Kidney epithelial cell (primary cell): ENCODE results near the gene PPP3R2. TPM values are rescaled to one million over a fixed set of nuclear protein-coding genes. Genes with fewer than 3 reads are reported as not detected.

ENCODE experiments used
- DNase-seq: peaks from one replicate; pipeline ENCODE4 v3.0.0-alpha.2; 2010; ENCODE audit warnings: low read depth
- H3K27me3 ChIP-seq: 2 replicates; pipeline ENCODE4 v1.6.0; 2011; ENCODE audit warnings: low read length; ENCODE audit not compliant: control insufficient read depth, insufficient read depth
- H3K36me3 ChIP-seq: 2 replicates; pipeline ENCODE4 v1.5.1; 2011; ENCODE audit warnings: low read length; ENCODE audit not compliant: control insufficient read depth, insufficient read depth
- H3K4me3 ChIP-seq: 2 replicates; pipeline ENCODE4 v1.5.1; 2011; ENCODE audit warnings: low read depth, mild to moderate bottlenecking, control low read depth, low read length
- total RNA-seq: library from RNA; depleted of rRNA; stranded (reverse); fragments of >200 nt; gene quantifications from 2 replicates; pipeline ENCODE4 v1.2.3, GENCODE V29; 2015
- TF ChIP-seq, protein P1 (sequence below): IDR thresholded peaks from 2 replicates; pipeline ENCODE4 v1.5.1; 2011; ENCODE audit warnings: mild to moderate bottlenecking, moderate library complexity, low read length, control low read depth, inconsistent platforms; ENCODE audit not compliant: insufficient read depth, poor library complexity, severe bottlenecking

PPP3R2 gene
- total RNA-seq, 1 donor from 2014 or later, result not detected

DNA sequence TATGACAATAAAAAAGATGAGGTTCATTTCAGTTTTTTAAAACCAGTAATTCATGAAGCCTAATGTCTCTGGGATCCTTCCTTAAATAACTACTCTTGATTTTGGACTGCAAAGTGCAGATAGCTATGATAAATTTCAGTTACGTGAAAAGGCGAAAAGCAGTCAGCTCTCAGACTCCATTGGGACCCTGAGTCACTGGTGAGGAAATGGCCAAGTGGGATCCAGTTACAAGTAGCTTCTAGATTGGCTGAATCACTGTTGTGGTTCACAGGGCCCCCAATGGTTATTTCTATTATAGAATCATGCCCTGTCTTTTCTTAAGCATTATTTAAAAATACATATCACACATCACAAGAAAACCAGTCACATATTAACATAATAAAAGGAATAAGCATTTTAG lies 31.1 kb upstream of the PPP3R2 start:
- H3K36me3 ChIP-seq, result no peaks in the 10 kb centered on the region
- TF ChIP-seq, protein P1, sequence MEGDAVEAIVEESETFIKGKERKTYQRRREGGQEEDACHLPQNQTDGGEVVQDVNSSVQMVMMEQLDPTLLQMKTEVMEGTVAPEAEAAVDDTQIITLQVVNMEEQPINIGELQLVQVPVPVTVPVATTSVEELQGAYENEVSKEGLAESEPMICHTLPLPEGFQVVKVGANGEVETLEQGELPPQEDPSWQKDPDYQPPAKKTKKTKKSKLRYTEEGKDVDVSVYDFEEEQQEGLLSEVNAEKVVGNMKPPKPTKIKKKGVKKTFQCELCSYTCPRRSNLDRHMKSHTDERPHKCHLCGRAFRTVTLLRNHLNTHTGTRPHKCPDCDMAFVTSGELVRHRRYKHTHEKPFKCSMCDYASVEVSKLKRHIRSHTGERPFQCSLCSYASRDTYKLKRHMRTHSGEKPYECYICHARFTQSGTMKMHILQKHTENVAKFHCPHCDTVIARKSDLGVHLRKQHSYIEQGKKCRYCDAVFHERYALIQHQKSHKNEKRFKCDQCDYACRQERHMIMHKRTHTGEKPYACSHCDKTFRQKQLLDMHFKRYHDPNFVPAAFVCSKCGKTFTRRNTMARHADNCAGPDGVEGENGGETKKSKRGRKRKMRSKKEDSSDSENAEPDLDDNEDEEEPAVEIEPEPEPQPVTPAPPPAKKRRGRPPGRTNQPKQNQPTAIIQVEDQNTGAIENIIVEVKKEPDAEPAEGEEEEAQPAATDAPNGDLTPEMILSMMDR, result no peak
- no peak for DNase-seq

DNA sequence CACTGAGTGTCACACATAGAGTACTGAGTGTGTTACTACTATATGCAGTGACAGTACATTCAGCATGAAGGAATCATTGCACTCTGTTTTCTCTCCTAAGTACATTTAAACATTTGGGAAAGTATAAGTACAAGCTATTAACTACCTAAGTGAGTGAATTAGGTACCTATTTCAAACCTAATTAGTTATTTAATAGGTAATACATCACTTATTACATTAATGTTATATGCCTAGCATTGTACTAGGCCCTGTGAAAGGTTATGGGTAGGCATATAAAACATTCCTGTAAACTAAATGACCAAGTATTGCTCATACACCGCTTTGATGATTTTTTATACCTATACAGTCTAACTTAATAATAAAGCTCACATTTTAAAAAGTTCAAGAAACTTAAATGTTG lies 25.7 kb upstream of the PPP3R2 start:
- TF ChIP-seq, protein P1, result no peak
- Histone ChIP-seq H3K36me3 (no peaks in the 10 kb centered on the region), H3K4me3 (no peak overlapping the region), H3K27me3 (no peaks in the 10 kb centered on the region)
- DNase-seq, result no peak

More for the DNA sequence above, 31.1 kb upstream of the PPP3R2 start:
- no peaks in the 10 kb centered on the region for H3K27me3 ChIP-seq
- no peak overlapping the region for H3K4me3 ChIP-seq

DNA sequence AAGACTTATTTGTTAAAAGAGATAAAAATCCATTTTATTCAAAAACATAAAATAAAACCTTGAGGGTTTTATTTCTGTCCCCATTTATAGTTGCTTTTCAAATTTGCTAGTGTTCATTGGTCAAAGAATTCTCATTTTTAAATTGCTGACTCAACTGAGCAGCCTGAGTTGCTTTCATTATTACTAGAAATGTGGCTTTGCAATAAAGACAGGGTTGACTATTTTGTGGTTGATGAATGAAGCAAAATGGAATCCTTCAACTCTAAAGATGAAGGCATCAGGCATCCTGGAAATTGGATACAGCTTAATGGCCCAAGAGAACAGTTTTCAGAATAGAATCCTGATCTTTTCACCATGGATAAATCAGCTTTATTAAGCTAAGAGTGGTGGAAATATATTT lies 23.9 kb upstream of the PPP3R2 start:
- no peak for DNase-seq
- no peaks in the 10 kb centered on the region for H3K36me3 ChIP-seq

GRCh38 chr9:101605547-101605946 lies 10.8 kb upstream of the PPP3R2 start:
- Histone ChIP-seq H3K4me3 (no peak overlapping the region), H3K36me3 (no peaks in the 10 kb centered on the region), H3K27me3 (no peaks in the 10 kb centered on the region)
- TF ChIP-seq, protein P1, result no peak
- DNase-seq, result no peak

More for the DNA sequence above, 23.9 kb upstream of the PPP3R2 start:
- TF ChIP-seq, protein P1, result no peak
- H3K4me3 ChIP-seq, result no peak overlapping the region
- H3K27me3 ChIP-seq, result no peaks in the 10 kb centered on the region

DNA sequence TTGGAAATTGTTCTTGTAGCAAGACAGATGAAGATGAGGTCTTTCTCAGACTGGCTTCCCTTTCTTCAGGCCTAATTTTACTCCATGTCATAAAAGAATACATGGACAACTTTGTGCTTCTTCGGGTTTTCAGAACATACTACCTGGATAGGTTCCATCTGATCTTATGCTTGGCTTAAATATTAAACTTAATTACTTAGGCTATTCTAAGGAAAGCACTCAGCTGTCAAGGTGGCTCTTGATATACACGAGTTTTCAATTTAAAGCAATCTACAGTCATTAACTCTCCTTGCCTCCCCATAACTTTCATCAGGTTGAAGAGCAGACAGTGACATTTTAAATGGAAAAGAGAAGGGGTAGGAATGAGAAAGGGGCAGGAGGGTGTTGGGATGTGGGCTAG lies 9.5 kb upstream of the PPP3R2 start:
- Histone ChIP-seq H3K4me3 (no peak overlapping the region), H3K36me3 (no peaks in the 10 kb centered on the region), H3K27me3 (no peaks in the 10 kb centered on the region)
- TF ChIP-seq, protein P1, result no peak
- no peak for DNase-seq
